HG02884 (cell line): ENCODE data around the gene TWF2.

Source experiments
- ATAC-seq: cut with Tn5 transposase; IDR thresholded peaks from one replicate; pipeline ENCODE4 v1.9.1; 2021; ENCODE audit warnings: mild to moderate bottlenecking, moderate library complexity; ENCODE audit not compliant: unreplicated experiment

The TWF2 gene

DNA sequence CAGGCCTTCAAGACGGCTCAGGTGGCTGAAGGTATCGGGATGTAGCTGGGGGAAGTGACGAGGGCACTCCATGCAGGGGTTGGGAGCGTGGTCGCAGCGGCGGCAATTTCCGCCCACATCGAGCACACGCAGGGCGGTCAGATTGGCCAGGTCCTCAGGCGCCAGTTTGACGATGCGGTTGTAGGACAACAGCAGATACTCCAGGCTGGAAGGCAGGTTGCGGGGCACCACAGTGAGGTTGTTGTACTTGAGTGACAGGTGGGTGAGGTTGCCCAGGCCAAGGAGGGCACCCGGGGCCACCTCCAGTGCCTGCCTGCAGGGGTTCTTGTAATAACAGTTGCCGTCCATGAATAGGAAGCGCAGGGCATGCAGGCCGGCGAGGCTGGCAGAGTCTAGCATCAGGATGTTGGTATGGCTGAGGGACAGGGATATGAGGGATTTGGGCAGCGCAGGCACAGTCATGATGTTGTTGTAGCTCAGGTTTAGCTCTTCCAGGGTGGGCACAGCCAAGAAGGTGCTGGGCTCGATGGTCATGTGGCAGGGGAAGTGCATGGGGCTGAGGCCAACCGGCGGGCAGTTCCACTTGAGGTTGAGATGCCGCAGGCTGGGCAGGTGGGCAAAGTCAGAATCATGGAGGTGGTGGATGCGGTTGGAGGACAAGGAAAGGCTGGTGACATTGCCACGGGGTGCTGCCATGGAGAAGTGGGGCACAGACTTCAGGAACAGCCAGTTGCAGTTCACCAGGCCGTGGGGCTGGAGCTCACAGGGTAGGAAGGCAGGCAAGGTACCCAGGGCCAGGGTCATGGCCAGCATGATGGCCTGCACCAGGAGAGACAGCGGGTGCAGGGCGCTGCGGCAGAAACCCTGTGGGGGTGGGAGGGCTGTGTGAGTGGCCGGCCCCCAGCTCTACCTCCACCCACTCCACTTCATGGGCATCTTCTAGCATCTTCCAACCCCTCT is 15.2 kb downstream of the TWF2 start:
- ATAC-seq, result no peak

- no peak for ATAC-seq
These were observed 16.4 kb downstream of the TWF2 start for GRCh38 chr3:52222319-52223221.

GRCh38 chr3:52221563-52222318 is 17.2 kb downstream of the TWF2 start:
- no peak for ATAC-seq

- no peak for ATAC-seq
These were observed 17.8 kb downstream of the TWF2 start for GRCh38 chr3:52221141-52221562.

- ATAC-seq, result peak; percentile 65
These were observed 18.5 kb downstream of the TWF2 start for GRCh38 chr3:52220380-52221026.

DNA sequence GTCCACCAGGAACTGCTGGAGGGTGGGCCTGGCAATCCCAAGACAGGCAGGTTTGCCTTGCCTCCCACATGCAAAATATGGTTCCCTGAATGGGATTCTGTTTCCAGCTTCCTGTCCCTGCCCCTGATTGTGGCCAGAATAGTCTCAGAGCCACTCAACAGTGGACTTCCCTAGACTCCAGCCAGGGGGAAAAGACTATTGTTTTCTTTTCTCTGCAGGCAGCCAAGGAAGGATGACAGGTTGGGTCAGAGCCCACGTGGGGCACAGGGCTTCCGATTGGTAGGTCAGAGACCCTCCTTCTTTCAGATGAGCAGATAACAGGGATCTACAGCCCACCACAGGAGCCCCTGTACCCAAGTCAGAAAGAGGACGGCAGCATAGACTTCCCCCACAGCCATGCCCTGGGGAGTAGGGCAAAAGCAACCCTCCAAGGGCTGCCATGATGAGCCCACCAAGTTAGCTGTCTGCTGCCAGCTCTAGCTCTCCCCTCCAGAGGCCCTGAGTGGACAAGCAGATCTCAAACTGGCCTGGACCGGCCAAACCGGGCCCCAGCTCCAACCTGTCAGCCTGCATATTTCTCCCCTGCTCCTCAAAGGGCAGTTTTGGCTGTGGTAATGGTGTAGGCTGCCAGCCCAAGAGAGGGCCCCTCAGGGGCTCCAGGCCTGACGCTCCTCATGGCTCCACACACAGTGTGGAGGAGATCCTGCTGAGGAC is 19.9 kb downstream of the TWF2 start:
- no peak for ATAC-seq

DNA sequence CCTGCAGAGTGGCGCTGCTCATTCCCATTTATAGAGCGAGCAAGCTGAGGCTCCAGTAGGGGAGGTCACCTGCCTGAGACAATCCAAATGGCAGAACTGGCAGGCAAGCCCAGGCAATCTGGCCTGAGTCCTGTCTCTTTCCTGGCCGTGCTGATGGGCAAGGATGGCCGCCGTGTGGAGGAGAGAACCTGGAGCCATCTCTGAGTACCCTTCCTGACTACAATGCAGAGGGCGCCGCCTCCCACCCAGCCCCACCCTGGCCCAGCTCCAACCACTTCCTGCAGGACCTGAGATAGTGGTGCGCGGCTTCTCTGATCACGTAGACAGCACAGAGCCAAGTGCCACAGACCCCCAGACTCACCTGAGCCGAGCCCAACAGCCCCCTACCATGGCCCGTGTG is 20.5 kb downstream of the TWF2 start:
- no peak for ATAC-seq

DNA sequence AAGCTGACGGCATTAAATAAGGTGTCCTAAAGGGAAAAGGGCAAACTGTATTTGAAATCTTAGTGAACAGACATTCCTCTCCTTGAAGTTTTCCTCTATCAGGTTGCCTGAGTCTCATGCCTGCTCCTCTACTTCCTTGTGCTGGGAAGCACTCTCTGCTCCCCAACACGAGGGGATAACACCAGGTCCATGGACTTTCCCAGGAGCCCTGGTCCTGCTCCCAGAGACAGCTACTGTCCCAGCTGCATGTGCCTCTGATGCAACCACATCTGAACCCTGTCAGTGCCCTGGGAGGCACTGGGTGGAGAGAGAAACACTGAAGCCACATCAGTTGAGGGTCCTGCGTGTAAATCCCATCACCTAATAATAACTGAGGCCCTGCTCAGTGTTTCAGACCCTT is 20.9 kb downstream of the TWF2 start:
- ATAC-seq, result no peak

GRCh38 chr3:52217409-52217805 is 21.6 kb downstream of the TWF2 start:
- no peak for ATAC-seq

DNA sequence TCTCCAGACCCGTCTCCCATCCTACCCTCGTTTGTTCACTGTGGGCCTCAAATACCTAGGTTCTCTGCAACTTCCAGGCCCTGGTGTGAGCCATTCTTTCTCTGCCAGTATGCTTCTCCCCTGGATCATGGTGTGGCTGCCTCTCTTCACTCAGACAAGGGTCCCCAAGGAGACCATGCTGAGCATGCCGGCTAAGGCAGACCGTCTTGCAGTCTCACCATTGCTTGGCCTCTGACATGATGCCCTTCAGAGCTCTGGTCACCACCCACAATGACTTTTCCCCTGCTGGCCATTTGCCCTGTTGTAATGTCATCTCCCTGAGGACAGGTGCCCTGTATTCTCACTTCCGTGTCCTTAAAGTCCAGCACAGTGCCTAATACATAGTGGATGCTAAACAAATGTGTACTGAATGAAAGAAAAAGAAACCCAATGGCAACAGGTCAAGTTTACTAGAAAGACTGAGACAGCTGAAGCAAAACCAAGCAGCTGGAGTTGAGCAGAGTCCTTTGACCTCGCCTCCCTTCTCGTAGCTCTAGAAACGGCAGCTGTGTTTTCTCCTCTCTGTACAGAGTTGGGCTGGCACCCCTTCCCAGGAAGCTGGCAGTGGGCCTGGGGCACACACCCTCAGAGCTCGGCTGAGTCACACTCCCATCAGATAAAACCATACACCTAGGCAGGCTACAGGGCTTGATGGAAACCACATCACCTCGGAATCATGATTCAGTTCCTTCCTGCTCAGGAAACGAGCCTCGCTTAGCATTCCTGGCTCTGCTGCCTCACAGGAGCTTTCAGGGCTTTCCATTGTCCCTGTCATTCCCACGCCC is 22.2 kb downstream of the TWF2 start:
- no peak for ATAC-seq

GRCh38 chr3:52215351-52215750 is 23.6 kb downstream of the TWF2 start:
- no peak for ATAC-seq

DNA sequence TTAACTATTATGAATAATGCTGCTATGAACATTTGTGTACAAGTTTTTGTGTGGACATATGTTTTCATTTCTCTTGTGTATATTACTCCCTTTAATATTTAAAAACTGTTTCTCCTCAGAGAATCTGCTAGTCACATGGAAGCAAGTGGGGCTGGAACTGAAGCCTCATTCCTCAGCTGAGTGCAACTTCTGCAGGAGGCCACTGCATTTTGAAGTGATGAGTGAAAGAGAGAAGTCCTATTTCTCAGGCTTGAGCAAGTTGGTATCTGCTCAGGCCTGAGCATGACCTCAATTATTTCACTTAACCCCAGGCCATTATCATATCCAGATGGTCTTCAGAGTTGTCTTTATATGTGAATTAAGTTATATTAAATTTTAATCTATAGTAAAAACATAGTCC is 25.1 kb downstream of the TWF2 start:
- ATAC-seq, result no peak

GRCh38 chr3:52213005-52213404 is 26.0 kb downstream of the TWF2 start:
- no peak for ATAC-seq

DNA sequence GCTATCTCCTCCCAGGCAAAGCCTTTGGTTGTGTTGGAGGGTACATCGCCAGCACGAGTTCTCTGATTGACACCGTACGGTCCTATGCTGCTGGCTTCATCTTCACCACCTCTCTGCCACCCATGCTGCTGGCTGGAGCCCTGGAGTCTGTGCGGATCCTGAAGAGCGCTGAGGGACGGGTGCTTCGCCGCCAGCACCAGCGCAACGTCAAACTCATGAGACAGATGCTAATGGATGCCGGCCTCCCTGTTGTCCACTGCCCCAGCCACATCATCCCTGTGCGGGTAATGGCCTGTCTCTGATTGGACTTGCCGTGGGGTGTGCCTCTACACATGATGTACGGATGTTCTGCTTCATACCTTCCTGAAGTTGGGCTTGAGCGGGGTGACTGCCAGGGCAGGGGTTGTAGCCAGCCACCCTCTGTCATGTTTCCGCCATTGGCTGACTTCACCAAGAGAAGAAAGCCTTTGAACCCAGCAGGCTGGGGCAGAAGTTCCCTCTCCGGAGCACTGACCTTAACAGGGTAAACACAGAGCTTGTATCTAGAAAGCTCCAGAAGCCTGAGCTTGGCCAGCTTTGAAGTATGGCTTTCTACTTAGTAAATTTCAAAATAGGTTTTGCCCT is 27.6 kb downstream of the TWF2 start:
- no peak for ATAC-seq

DNA sequence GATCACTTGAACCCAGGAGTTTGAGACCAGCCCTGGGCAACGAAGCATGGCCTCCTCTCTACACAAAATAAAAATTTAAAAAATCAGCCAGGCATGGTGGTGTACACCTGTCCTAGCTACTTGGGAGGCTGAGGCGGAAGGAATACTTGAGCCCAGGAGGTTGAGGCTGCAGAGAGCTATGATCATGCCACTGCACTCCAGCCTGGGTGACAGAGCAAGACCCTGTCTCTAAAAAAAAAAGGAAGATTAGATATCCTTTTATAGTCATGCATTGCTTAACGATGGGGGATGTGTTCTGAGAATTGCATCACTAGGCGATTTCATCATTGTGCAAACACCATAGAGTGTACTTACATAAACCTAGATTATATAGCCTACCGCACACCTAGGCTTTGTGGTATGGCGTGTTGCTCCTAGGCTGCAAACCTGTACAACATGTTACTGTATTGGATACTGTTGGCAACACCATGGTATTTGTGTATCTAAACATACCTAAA is 28.4 kb downstream of the TWF2 start:
- no peak for ATAC-seq

DNA sequence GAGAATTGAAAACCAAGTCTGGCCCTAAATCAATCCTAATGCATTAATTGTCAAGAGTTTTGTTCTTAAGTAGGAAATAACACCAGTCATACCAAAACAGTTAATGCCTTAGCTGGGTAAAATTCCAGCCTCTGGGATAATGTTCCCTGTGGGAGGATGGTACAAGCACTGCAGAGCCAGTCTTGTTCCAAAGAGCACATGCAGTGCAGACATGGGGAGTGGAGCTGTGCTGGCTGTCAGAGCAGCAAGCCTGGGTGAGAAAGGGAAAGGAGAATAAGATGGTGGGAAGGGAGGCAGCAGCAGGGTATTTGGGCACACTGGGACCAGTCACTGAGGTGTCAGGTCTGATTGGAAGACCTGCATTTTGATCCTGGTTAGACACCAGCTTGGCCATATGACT is 28.9 kb downstream of the TWF2 start:
- no peak for ATAC-seq

DNA sequence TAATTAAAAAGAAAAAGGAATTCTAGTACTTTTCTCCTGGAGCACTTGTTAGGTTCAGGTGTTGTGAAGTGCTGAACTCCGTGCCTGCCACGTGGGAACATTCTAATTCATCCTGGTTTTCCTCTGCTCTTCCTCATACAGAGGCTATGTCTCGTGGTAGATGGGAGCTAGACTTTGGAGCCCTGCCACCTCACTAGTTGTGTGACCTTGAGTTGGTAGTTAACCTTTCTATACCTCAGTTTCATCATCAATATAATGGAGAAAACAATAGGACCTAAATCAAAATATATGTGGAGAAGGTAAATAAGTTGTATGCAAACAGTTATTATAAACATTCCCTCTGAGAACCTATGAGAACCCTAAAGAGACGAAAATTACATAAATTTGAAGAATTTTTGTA is 30.4 kb downstream of the TWF2 start:
- no peak for ATAC-seq

DNA sequence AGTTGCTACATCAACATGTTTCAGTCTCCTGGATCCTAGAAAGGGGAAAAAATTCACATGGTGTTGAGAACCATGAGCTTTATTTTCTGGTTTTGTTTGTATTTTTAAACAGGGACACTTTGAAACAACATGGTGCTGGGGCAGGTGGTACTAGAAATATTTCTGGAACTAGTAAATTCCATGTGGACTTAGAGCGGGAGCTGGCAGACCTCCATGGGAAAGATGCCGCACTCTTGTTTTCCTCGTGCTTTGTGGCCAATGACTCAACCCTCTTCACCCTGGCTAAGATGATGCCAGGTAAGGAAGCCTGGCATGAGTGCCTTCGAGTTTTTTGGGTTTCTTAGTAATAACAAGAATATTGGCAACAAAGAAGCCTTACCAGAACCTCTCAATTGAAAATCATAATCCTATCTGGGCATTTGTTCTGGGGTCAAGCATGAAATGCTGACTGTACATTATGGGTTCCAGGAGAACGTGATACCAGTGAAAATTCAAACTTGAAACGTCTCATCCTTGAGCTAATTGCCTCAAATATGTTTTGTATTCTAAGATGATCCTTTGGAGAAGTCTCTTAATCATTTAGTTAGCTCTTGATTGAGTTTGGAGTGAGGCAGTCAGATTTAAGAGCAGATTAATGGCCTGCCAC is 33.1 kb downstream of the TWF2 start:
- no peak for ATAC-seq
